Midbrain (tissue), 1 donor: ENCODE results near the gene NUP54.

Experiments
- DNase-seq: peaks from one replicate; lab custom pipeline; 2025; lab: John Stamatoyannopoulos, UW

The NUP54 gene

DNA sequence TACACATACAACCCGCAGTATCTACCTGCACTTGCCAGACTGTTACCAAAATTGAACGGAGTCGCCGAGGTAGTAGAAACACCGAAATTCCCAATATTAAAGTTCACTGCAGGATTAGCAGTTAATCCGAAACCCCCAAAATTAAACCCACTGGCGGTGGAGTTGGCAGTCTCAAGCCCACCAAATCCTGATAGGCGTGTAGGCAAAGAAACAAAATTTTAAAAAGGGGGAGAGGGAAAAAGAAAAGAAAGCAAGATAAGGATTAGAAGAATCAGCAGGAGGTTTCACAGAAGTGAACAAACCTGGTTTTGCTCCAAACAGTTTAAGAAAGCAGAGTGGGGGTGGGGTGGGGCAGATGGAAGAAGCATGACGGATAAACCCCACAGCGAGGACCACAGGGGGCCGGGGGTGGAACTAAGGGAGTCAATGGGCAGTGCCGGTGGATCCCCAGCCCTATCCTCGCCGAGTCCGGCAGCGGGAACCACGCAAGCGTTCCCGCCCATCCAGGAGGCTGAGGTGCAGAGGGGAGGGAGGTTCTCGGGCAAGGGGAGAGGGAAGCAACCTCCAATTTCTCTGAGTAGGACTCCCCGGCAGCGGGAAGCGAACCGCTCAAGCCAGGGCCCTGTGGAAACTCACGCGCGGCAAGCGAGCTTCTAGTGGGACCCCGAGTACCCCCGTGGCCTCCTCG, 599 bp downstream of the NUP54 start:
- DNase-seq = peak; percentile 26

DNA sequence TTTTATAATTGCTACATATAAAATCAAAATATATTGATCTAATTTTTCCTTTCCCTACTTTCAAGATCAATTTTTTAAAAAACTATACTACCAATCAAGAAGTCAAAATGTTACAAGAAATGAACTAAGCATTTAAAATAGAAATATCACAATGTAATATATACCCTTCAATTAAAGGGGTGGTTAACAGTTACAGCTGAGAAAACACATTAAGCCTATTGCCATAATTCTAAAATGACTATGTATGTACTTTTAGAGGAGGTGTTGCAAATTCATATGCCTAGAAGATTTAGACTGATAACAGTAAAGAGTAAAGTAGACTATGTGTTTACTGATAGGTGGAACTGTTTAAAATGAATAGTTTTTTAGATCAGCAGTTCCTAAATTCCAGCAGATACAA, 3.7 kb downstream of the NUP54 start:
- DNase-seq = no peak

DNA sequence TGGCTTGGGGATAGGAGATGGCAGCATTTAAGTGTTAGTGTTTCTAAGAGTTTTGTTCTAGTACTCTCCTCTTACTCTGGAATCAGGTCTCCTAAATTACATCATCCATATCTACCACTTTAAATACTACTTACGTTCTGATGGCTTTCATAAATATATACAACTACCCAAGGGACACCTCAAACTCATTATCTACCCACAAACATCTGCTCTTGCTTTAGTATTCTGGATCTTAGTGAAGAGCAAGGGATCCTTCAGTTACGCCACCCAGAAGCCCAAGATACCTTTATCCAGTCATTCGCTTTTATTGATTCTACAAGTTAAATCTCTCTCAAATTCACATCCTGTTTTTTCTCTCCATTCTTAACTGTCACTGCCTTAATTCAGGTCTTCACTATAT, 7.0 kb downstream of the NUP54 start:
- no peak for DNase-seq

DNA sequence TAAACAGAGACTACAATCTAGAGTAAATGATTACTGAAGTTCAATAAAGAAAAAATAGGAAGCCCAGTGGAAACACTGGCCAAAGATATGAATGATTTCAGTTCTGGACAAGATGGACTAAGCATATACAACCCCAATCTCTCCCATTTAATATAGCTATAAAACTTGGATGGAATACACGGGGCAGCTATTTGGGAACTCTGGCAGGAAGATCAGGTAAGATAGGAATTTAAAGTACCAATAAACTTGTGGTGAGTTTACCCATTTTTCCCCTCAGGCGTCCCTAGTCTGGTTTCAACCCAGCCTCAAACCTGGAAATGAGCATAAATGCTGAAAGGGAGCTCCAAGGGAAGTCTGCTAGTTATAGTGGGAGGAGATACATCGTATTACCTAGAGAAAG, 20.4 kb downstream of the NUP54 start:
- no peak for DNase-seq

DNA sequence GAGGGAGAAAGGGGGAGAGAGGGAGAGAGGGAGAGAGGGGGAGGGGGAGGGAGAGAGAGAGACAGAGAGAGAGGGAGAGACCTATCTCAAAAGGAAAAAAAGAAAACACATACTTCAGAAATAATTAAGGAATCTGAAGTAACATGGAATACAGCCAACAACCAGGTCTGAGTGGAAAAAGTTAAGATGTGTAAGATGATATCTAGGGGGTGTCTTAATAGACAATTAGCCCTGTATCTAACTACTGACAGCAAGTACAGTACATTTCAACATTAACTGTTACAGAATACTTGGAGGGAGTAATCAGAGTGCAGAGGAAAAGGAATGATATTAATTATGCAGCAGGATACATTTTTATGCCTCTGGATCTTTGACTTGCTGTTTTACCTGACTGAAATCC, 22.4 kb downstream of the NUP54 start:
- no peak for DNase-seq

DNA sequence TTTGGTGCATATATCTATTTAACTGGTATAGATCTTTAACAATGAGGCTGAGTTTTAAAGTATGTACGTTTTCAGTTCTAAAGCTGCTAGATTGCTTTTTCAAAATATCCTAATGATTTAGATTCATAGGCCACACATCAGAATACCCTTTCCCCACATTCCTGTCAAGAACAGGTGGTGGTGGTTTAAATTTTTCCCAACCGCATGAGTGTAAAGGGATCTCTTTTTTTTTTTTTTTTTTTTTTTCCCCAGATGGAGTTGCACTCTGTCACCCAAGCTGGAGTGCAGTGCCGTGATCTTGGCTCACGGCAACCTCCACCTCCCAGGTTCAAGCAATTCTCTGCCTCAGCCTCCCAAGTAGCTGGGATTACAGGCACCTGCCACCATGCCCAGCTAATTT, 28.0 kb downstream of the NUP54 start:
- no peak for DNase-seq

DNA sequence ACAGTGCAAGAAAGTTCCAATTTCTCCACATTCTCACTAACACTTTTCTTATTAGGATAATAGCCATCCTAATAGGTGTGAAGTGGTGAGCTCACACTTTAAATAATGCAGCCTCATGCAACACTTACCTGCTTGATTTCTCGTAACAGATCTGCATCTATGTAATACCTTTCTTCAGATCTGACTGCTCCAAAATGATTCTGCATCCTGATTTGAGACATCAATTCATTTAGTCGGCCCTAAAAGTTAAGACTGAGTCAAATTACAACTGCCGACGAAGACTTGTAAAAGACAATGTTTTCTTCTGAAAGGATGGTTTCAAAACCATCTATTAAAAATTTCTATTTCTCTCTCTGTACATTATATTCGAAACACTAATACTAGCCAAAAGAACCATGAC, 30.7 kb downstream of the NUP54 start:
- no peak for DNase-seq

DNA sequence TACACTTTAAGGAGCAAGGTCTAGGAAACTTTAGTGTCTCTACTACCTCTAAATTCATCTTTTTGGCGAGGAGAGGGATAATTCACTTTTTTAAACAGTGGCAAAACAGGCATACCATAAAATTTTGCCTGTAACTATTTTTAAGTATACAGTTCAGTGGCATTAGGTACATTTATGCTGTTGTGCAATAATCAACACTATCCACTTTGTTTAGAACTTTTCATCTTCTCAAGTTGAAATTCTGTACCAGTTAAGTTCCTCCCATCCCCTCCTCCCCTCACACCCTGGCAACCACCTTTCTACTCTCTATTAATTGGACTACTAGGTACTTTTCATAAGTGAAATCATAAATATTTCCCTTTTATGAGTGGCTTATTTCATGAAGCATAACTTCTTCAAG, 31.4 kb downstream of the NUP54 start:
- DNase-seq = no peak

DNA sequence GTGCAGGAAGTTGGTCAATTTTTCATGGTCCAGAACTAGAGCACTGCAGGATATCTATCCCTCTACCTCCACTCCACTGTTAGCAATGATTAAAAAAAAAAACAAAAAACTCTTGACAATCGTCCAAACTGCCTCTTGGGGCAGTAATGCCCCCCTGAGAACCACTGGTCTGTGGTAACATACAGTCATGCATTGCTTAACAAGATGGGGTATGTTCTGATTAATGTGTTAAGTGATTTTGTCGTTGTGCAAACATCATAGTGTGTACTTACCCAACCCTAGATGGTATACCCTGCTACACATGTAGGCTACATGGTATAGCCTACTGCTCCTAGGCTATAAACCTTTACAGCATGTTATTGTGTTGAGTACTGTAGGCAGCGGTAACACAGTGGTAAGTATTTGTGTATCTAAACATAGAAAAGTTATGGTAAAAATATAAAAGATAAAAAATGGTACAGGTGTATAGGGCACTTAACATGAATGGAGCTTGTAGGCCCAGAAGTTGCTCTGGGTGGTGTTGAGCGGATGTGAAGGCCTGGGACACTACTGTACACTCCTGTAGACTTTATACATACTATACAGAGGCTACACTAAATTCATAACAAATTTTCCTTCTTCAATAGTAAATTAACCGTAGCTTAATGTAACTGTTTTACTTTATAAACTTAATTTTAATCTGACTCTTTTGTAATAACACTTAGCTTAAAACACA, 39.6 kb downstream of the NUP54 start:
- no peak for DNase-seq

DNA sequence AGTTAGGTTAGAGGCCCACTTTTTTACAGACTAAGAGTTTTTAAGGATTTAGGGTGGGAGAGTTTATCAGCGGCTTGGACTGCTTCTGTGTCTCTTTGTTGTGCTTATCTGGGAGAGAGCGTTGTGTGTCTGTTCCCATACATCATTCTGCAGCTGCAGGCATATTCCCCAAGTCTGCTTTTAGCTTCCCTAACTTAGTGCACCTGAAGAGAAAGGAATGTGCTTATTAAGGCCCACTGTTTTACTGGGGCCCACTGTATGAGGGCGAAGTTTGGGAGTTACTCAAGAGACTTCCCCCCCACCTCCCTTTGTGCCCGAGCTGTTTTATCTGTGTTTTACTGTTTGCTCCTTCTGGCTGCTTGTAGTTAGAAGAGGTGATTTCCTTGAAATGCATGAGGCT, 41.8 kb downstream of the NUP54 start:
- no peak for DNase-seq

DNA sequence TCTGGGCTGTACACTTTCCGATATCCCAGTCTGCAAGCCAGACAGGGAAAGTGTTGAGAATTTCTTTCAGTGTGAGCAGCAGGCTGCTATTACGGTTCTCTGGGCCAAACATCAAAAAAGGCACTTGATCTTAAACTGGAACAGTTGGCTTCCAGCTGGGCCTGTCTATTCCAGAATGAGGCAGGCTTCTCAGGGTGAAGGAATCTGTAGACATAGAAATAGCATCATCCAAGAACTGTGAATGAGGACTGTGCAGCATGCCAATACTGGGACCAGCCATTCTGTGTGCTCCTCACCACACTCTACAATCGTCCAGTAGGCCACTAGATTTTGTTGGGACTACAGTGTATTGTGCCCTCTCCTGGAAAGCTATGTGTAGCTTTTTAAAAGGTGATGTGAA, 42.5 kb downstream of the NUP54 start:
- DNase-seq = peak; percentile 50

DNA sequence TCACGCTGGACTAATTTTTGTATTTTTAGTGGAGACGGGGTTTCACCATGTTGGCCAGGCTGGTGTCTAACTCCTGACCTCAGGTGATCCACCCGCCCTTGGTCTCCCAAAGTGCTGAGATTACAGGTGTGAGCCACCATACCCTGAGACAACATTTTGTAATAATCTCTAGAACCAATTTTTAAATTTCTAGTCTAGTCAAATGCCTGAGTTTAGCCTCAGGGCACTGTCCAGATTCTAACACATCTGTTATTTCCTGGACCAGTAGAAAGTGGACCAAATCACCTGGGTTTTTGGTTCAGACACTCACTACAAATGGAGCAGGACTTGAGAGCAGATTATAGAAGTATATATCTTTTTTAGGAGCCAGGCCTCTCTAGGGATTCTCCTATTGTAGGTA, 52.1 kb downstream of the NUP54 start:
- DNase-seq = no peak

DNA sequence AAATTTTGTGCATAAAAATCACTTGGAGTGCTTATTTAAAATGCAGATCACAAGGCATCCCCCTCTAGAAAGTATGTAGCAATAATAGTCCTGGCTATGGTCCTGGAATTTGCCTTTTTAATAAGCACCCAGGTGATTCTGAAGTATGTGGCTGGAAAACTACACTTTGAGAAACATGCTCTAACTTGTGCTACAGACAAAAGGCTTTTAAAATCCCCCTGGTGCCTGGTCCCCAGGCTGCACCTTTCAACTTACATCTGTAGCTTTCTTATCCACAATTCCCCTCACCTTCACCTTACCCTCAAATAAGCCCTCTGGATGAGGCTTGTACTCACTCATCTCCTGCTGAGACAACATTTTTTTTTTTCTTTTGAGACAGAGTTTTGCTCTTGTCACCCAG, 52.6 kb downstream of the NUP54 start:
- no peak for DNase-seq

DNA sequence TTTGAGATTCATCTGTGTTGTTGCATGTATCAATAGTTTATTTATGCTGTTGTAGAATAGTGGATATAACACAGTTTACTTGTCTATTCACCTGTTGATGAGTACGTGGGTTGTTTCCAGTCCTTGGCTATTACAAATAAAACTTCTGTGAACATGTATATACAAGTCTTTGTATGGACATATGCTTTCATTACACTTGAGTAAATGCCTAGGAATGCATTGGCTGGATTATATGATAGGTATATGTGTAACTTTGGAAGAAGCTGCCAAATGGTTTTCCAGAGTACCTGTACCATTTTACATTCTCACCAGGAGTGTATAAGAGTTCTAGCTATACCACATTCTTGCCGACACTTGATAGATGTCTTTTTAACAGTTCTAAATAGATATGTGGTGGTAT, 57.1 kb downstream of the NUP54 start:
- DNase-seq = no peak

DNA sequence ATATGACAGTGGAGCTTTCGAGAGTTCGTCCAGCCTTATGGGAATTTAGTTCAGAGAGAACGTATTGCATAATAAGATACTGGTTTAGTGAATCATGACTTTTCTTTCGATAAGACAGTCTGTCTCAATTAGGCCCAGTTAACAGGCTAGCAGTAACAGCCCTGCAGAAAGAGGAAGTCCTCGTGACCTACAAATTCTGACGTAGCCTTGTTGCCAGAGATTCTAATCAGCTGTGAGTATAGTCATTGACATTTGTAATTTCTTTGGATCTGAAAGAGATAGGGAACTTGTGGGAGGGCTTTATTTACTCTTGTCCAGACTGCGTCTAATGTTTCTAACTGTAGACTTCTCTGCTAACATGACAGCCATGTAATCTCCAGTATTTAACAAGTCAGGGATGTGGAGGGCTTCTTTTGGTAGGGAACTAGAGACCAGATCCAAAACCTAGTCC, 57.9 kb downstream of the NUP54 start:
- no peak for DNase-seq

DNA sequence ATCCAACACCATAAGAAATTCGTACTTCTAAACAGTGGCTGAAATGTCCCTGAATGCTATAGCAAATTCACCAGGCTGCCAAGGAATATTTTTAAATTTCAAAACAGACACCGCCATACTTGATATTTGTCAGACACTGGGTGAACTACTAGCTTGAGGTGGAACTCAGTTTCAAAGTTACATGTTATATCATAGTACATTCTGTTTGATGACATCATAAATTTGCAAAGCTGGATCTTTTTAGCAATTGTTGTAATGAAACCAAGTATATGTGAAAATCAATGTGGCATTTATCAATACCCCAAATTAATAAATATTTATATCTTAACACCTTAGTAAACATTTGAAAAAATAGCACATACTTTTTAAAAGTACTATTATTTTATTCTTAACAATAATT, 59.5 kb downstream of the NUP54 start:
- no peak for DNase-seq

DNA sequence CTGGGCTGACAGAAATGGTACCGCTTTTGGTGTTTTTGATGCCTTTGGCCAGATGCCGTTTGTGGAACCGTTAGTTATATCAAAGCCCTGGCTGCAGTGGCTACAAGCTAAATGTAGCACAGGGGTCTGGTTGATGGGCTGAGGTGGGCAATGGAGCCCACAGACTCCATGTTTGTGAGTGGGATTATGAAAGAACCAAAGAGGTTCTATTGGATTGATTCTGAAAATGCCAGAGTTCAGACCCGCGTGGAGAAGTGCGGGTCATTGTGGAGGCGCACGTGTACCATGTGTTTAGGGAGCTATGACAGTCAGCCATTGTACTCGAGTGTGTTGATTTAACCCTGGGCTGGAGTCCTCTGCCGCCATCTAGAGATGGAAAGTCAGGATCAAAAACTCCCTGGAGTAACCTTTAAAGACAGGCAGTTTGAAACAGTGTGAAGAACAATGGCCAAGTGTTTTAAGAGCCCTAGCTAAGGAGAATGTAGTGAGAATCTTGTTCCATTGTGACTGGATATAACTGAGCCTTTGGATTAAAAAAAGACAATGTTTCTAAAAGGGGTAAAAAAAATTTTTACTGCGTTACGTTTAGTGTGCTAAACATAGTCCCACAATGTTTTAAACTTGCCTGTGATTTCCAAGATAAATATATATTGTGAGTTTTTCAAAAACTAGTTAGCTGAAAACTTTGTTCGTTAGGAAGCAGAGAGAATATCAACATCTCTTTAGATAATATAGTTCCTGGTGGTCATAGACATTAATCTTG, 61.0 kb downstream of the NUP54 start:
- peak; percentile 84 for DNase-seq

DNA sequence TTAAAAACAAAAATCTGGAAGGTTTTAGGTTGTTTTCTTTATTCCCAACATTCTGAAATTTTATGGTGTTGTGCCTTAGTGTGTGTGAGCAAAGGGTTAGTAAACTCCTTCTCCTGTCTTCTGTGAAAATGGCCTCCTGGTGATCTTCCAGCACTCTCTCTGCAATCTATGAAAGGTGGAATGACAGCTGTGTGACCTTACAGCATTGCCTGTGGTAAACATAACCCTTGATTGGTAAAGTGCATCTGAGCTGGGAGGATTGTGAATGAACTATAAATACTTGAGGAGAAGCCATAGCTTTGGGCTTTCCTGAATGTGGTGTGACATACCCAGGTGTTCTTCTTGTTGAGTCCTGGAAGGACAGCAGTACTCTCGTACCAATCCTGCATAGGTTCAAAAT, 63.7 kb downstream of the NUP54 start:
- no peak for DNase-seq

DNA sequence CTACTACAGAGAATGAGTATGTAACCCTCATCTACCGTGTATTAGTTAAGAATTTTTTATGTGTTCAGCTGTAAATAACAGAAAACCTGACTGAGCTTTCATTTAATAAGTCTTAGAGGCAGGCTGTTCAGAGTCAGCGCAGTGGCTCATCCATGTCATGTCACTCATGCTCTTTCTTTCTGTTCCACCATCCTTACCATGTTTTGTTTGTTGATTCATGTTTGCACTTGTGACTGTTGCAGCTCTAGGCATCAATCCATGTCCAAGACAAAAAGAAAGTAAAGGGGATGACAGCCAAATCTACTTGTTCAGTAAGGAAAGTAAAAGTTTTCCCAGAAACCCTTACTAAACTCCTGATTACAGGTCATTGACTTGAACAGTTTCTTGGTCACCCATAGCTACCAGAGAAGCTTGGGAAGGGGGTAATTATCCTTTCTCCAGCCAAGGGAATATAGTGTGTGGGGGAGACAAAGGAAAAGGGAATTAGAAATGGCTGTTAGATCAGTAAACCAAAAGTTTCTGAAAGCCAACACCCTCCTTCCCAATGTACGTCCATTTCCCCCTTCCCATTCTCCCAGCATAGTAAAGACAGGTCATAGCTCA, 64.7 kb downstream of the NUP54 start:
- DNase-seq = no peak

DNA sequence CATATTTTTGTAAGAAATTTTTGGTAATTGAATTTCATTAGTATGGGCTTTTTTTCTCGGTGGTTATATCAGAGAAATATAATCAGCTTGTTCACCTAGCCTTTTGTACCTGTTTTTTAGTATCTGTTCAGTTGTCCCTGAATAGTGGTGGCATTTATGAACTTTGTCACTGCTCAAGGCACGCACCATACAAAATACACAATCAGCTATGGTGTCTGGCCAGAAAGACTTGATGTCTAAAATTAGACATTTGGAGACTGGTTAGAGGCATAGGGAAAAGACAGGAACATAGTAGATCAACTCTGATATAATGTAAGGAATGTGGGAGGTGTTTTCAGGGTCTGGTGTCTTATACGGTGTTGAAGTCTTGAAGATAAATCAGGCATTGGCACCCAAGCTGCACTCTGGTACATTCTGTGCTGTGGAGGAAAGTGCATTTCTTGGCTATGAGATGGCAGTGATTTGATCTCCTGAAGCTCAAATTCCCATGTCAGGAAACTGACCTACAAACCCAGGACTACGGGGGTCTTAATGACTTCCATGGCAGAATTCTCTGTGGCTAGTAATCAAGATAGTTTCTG, 70.1 kb downstream of the NUP54 start:
- no peak for DNase-seq

DNA sequence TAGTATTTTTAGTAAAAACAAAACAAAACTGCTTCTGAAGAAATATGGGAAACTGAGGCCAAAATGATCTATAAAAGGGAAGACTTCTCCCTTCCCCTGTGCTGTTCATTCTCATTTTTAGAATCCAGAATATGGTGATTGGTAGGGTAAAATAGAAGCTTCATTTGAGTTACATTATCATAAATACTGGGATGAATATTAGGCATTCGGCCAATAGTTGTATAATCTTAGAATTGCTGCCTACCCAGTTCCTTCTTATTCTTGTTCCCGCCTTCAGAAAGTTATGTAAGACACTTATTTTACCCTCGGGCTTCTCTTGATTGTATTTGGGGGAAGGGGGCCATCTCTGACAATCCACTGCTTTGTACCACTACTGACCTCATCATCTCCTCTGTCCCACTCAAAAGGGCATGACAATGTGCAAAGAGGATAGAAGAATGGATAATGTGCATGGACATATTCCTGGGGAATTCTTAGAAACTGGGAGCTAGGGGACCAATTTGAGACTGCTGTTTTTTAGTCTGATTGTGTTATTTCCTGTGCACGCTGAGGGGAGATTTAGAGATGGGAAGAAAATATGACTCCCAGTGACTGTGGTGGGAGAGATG, 73.1 kb downstream of the NUP54 start:
- DNase-seq = no peak

DNA sequence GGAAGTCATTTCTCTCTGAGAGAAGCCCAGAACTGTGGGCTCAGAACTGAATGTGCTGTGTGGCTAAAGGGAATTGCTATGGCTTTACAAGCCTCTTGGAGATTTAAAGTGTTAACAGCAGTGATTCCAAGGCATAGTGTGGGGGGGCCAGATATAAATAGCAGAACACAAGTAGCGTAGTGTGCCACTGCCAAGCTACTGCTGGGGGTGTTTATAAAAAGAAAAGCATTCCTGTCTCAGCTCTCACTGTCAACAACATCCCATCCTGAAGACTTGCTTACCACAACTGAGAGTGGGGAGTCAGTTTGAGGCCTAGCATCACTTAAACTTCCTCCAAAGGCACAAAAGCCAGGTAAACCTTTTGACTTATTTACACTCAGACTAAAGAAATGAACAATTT, 73.7 kb downstream of the NUP54 start, which contains the start of gene ART3:
ART3 (plus strand) TSS at position 242 of the 400 bp plus-strand sequence. CDS start 1,181 bp downstream, outside the sequence.
- DNase-seq = peak; percentile 6
